Endothelial cell of umbilical vein (primary cell): ENCODE measurements around the gene LRRC27. TPM values are rescaled to one million over a fixed set of nuclear protein-coding genes. Genes with fewer than 3 reads are reported as not detected.

ENCODE experiments used
- BruUV-seq: library from RNA; stranded (reverse); fragments of 400-500 nt; replicated peaks from 2 replicates; lab custom pipeline; 2021; lab: Mats Ljungman, UMichigan
- CTCF ChIA-PET: fragments of 300-600, 350-600 bp; sonication (Branson Sonifier 250); formaldehyde crosslinking; loops from one replicate; lab custom pipeline; 2021; ENCODE audit warnings: antibody characterized with exemption, inconsistent platforms; lab: Charles Lee
- POLR2A ChIA-PET: fragments of 300-600, 350-600 bp; sonication (Branson Sonifier 250); formaldehyde crosslinking; loops from one replicate; lab custom pipeline; 2021; ENCODE audit warnings: antibody characterized with exemption, inconsistent platforms; lab: Charles Lee
- DNase-seq: peaks from one replicate; pipeline ENCODE4 v3.0.0-alpha.2; 2011; ENCODE audit warnings: low read depth, low spot score
- FAIRE-seq: peaks from 2 replicates; lab custom pipeline; 2011; peaks lifted over from hg19 to GRCh38; lab: Jason Lieb, UNC
- H2AFZ ChIP-seq: 2 replicates; pipeline ENCODE4 v1.6.0; 2012; ENCODE audit warnings: low read depth, low read length, control low read depth, inconsistent platforms
- H3K27ac ChIP-seq: 2 replicates; pipeline ENCODE4 v1.5.1; 2011; ENCODE audit warnings: low read depth, mild to moderate bottlenecking, control low read depth, low read length, moderate library complexity; ENCODE audit not compliant: insufficient read depth
- H3K27me3 ChIP-seq, 2 experiments: 2 replicates each; pipeline versions ENCODE4 v1.6.0 to v1.6.1; 2011; ENCODE audit warnings: low read length in 2 of 2, mixed read lengths in 1 of 2; ENCODE audit not compliant: control insufficient read depth in 2 of 2, insufficient read depth in 2 of 2
- H3K36me3 ChIP-seq, 2 experiments: 2 replicates in 1 of 2; 3 replicates in 1 of 2; pipeline ENCODE4 v1.5.1; 2011; ENCODE audit warnings: low read length in 2 of 2, mild to moderate bottlenecking in 1 of 2, moderate library complexity in 1 of 2; ENCODE audit not compliant: control insufficient read depth in 2 of 2, insufficient read depth in 2 of 2; ENCODE audit errors: extremely low read depth in 1 of 2
- H3K4me1 ChIP-seq: 3 replicates; pipeline ENCODE4 v1.5.1; 2011; ENCODE audit warnings: mild to moderate bottlenecking, low read length; ENCODE audit not compliant: control insufficient read depth, insufficient read depth; ENCODE audit errors: extremely low read depth
- H3K4me2 ChIP-seq: 2 replicates; pipeline ENCODE4 v1.6.1; 2011; ENCODE audit warnings: low read length, control low read depth, mixed read lengths; ENCODE audit not compliant: insufficient read depth
- H3K4me3 ChIP-seq, 3 experiments: fragments of 200-600 bp in 1 of 3; sonication (generic), shearing (Covaris generic) in 1 of 3; replicated peaks in 1 of 3; 2 replicates each; pipeline ENCODE4 v1.5.1; 2011 to 2016; ENCODE audit warnings: control low read depth in 3 of 3, low read length in 3 of 3, mild to moderate bottlenecking in 2 of 3, inconsistent platforms in 1 of 3, low read depth in 1 of 3, moderate library complexity in 1 of 3; ENCODE audit not compliant: insufficient read depth in 1 of 3
- H3K79me2 ChIP-seq: 2 replicates; pipeline ENCODE4 v1.6.0; 2012; ENCODE audit warnings: low read length, inconsistent platforms; ENCODE audit not compliant: control insufficient read depth, insufficient read depth
- H3K9ac ChIP-seq: replicated peaks from 2 replicates; pipeline ENCODE3; 2011; ENCODE audit warnings: low read length, control low read depth; ENCODE audit not compliant: insufficient read depth; ENCODE audit errors: extremely low read depth
- H3K9me1 ChIP-seq: replicated peaks from 3 replicates; pipeline ENCODE4 v1.6.0; 2011; ENCODE audit warnings: mild to moderate bottlenecking, low read length; ENCODE audit not compliant: control insufficient read depth, insufficient read depth; ENCODE audit errors: extremely low read depth
- H3K9me3 ChIP-seq: replicated peaks from 2 replicates; pipeline ENCODE4 v1.5.1; 2012; ENCODE audit warnings: low read length, inconsistent platforms; ENCODE audit not compliant: control insufficient read depth, insufficient read depth
- H4K20me1 ChIP-seq: replicated peaks from 2 replicates; pipeline ENCODE3; 2011; ENCODE audit warnings: mild to moderate bottlenecking, low read length; ENCODE audit not compliant: control insufficient read depth, insufficient read depth; ENCODE audit errors: extremely low read depth
- CTCF ChIP-seq, 2 donors: IDR thresholded peaks; 1 replicate in 1 of 2; 2 replicates in 1 of 2; pipeline ENCODE4 v1.5.1; 2011; ENCODE audit warnings: low read length in 2 of 2, mild to moderate bottlenecking in 2 of 2, moderate library complexity in 2 of 2, control low read depth in 1 of 2, inconsistent platforms in 1 of 2, low read depth in 1 of 2; ENCODE audit not compliant: insufficient read depth in 1 of 2; ENCODE audit errors: extremely low read depth in 1 of 2
- EZH2 ChIP-seq: IDR thresholded peaks from 2 replicates; pipeline ENCODE4 v1.6.1; 2012; ENCODE audit warnings: borderline replicate concordance, low read depth, mild to moderate bottlenecking, moderate library complexity, low read length, inconsistent platforms; ENCODE audit not compliant: severe bottlenecking
- FOS ChIP-seq: IDR thresholded peaks from 2 replicates; pipeline ENCODE4 v1.6.1; 2011; ENCODE audit warnings: mild to moderate bottlenecking, low read length, moderate library complexity, borderline replicate concordance; ENCODE audit not compliant: insufficient read depth
- GATA2 ChIP-seq: IDR thresholded peaks from 2 replicates; pipeline ENCODE4 v1.7.0; 2011; ENCODE audit warnings: low read depth, mild to moderate bottlenecking, moderate library complexity, mixed read lengths, low read length; ENCODE audit not compliant: insufficient read length, insufficient read depth
- JUN ChIP-seq: IDR thresholded peaks from 2 replicates; pipeline ENCODE4 v1.6.1; 2011; ENCODE audit warnings: borderline replicate concordance, low read depth; ENCODE audit not compliant: insufficient read length, insufficient read depth
- MAX ChIP-seq: IDR thresholded peaks from 2 replicates; pipeline ENCODE4 v1.6.1; 2011; ENCODE audit not compliant: insufficient read depth, insufficient read length
- MYC ChIP-seq: IDR thresholded peaks from one replicate; pipeline ENCODE4 v1.6.1; 2011; ENCODE audit warnings: mild to moderate bottlenecking, low read depth, low read length
- POLR2A ChIP-seq: IDR thresholded peaks from 2 replicates; pipeline ENCODE4 v1.6.1; 2012; ENCODE audit warnings: low read depth, mild to moderate bottlenecking, control low read depth, low read length
- POLR2AphosphoS5 ChIP-seq: IDR thresholded peaks from 2 replicates; pipeline ENCODE4 v1.6.1; 2012; ENCODE audit warnings: low read depth, mild to moderate bottlenecking, control low read depth, low read length, moderate library complexity; ENCODE audit not compliant: insufficient read depth
- dilution Hi-C: fragments of 300-500 bp; cut with MboI; formaldehyde crosslinking; loops from one replicate; pipeline ENCODE4 v1.15.0; 2019; ENCODE audit warnings: low sequenced_read_pairs; ENCODE audit not compliant: extremely low pct_ligation_motif_present
- intact Hi-C: fragments of 100-400 bp; cut with micrococcal nuclease; formaldehyde crosslinking; loops from one replicate; pipeline ENCODE4 v1.10.0; 2022
- polyA plus RNA-seq, 4 experiments: library from polyadenylated mRNA; depleted of rRNA in 3 of 4; stranded (reverse) in 3 of 4; unstranded in 1 of 4; fragments of >200 nt; gene quantifications; 2 replicates each; pipeline versions ENCODE4 v1.2.1 to v1.2.3, GENCODE V29; 2011 to 2012; ENCODE audit warnings: missing spikeins in 1 of 4
- total RNA-seq: library from RNA; stranded (reverse); gene quantifications from 2 replicates; pipeline ENCODE4 v1.2.3, GENCODE V29; 2021

Gene LRRC27
- total and polyA plus RNA-seq, 2 donors (not counting 3 experiments of a cell fraction or from before 2014, with no cell fraction given) = 8.3 to 13.6 TPM

GRCh38 chr10:132417957-132418441, 86.0 kb downstream of the LRRC27 start:
- Histone ChIP-seq H3K4me3 (no peak overlapping the region), H3K9me1 (no peaks in the 10 kb centered on the region), H4K20me1 (no peaks in the 10 kb centered on the region), H2AFZ (no peak overlapping the region), H3K4me1 (peaks cover 15% of the 10 kb centered on the region), H3K9ac (no peak overlapping the region), H3K27ac (peak overlapping the region; percentile 28), H3K79me2 (no peaks in the 10 kb centered on the region), H3K36me3 (no peaks in the 10 kb centered on the region), H3K4me2 (no peak overlapping the region), H3K27me3 (no peaks in the 10 kb centered on the region), H3K9me3 (no peaks in the 10 kb centered on the region)
- ChIA-PET POLR2A (no interaction called here), CTCF (interaction anchor here (1.4 kb wide), 1 partner anchor 8 kb away, joined by 3 read pairs; no protein-coding TSS in a partner anchor)
- FAIRE-seq (peak; percentile 38), DNase-seq (peak; percentile 32)
- TF ChIP-seq POLR2AphosphoS5 = no peak
- TF ChIP-seq GATA2 = no peak
- TF ChIP-seq JUN = no peak
- TF ChIP-seq EZH2 = no peak
- TF ChIP-seq MYC = no peak
- TF ChIP-seq POLR2A = no peak
- no peak for TF ChIP-seq FOS
- TF ChIP-seq CTCF (IDR thresholded peaks at IDR 0.05; ENCODE audit: extremely low read depth in 1 of 2, insufficient read depth in 1 of 2, low read depth in 1 of 2, low read length in 2 of 2) = no peak
- no peak for TF ChIP-seq MAX
- BruUV-seq = no TSS peak
- dilution Hi-C loops (no loop called here), intact Hi-C loops (loop anchor here (1.0 kb wide), 1 partner anchor 10 kb away; no protein-coding TSS in a partner anchor)
